Skeletal muscle tissue (tissue), 4 donors: Measurements from ENCODE around the gene TENM4. TPM values are rescaled to one million over a fixed set of nuclear protein-coding genes. Genes with fewer than 3 reads are reported as not detected.

Experiments
- H3K27ac ChIP-seq: one replicate; pipeline ENCODE4 v1.7.0; 2013; ENCODE audit warnings: mild to moderate bottlenecking, low read depth, low read length, inconsistent platforms
- H3K27me3 ChIP-seq, 3 donors: one replicate each; pipeline ENCODE4 v1.7.0; 2013; ENCODE audit warnings: low read length in 3 of 3; ENCODE audit not compliant: control insufficient read depth in 3 of 3, insufficient read depth in 3 of 3
- H3K36me3 ChIP-seq, 3 donors: one replicate each; pipeline ENCODE4 v1.7.0; 2013; ENCODE audit warnings: low read length in 3 of 3; ENCODE audit not compliant: control insufficient read depth in 3 of 3, insufficient read depth in 3 of 3
- H3K4me1 ChIP-seq, 3 donors: one replicate each; pipeline ENCODE4 v1.7.0; 2013; ENCODE audit warnings: low read length in 3 of 3, mild to moderate bottlenecking in 3 of 3; ENCODE audit not compliant: control insufficient read depth in 3 of 3, insufficient read depth in 3 of 3
- H3K4me3 ChIP-seq, 3 donors: one replicate each; pipeline ENCODE4 v1.7.0; 2013; ENCODE audit warnings: low read length in 3 of 3
- H3K9ac ChIP-seq, 3 donors: one replicate each; pipeline ENCODE4 v1.7.0; 2013; ENCODE audit warnings: low read length in 3 of 3, mild to moderate bottlenecking in 3 of 3, moderate library complexity in 2 of 3, low read depth in 1 of 3
- H3K9me3 ChIP-seq, 3 donors: one replicate each; pipeline ENCODE4 v1.7.0; 2013; ENCODE audit warnings: low read length in 3 of 3; ENCODE audit not compliant: control insufficient read depth in 3 of 3
- total RNA-seq: library from RNA; depleted of rRNA; stranded (reverse); fragments of >200 nt; gene quantifications from one replicate; pipeline ENCODE4 v1.2.3, GENCODE V29; 2014
- donor health status: Osteomylitis.

The TENM4 gene
- total RNA-seq, 1 donor from 2014 or later: 18.3 TPM

DNA sequence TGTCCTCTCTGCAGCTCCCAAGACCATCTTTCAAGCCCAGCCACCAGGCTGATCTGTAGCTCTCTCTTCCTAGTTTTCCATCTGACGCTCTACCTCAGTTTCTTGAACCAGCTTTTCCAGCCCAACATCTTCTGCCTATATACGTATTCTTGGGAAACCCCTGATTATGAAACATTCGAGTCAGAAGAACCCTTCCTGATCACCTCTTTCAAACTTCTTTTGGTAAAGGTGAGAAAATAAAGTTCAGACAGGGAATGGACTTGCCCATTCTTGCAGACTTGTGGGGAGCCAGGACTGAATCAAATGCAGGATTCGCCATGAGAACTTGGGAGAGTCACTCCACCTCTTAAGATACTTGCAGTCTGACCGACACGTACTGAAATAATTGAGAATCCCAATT lies 696.6 kb downstream of the TENM4 start:
- H3K9me3 ChIP-seq: no peaks in the 10 kb centered on the region

DNA sequence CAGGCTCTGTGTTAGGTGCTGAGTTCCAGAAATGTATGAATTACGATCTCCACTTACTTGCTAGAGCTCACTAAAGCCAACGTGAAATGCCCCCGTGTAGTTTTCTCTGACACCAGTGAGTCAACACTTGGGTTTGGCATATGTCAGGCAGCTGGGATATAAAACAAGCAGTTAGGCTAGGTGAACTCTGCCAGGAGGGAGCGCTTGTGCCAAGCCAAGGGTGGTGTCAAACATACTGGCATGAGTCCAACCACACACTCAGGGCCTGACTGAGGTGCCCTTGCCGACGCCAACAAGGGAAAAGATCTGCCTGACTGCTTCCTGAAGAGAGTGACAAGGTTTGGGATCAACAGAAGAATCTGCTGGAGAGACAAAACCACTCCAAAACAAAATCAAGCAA lies 698.4 kb downstream of the TENM4 start:
- no peak overlapping the region for H3K9ac ChIP-seq
- no peaks in the 10 kb centered on the region for H3K9me3 ChIP-seq
- no peak overlapping the region for H3K27ac ChIP-seq
- peaks cover 0 to 8% (median 0%) of the 10 kb centered on the region in 3 donors for H3K27me3 ChIP-seq
- H3K36me3 ChIP-seq: no peaks in the 10 kb centered on the region
- peaks cover 3 to 10% (median 3%) of the 10 kb centered on the region in 3 donors for H3K4me1 ChIP-seq
- H3K4me3 ChIP-seq: no peak overlapping the region

More for the DNA sequence above, 696.6 kb downstream of the TENM4 start:
- Histone ChIP-seq H3K9ac (no peak overlapping the region), H3K4me1 (peaks cover 3 to 10% (median 3%) of the 10 kb centered on the region in 3 donors), H3K4me3 (no peak overlapping the region), H3K27me3 (peaks cover 0 to 8% (median 0%) of the 10 kb centered on the region in 3 donors), H3K27ac (no peak overlapping the region), H3K36me3 (no peaks in the 10 kb centered on the region)

DNA sequence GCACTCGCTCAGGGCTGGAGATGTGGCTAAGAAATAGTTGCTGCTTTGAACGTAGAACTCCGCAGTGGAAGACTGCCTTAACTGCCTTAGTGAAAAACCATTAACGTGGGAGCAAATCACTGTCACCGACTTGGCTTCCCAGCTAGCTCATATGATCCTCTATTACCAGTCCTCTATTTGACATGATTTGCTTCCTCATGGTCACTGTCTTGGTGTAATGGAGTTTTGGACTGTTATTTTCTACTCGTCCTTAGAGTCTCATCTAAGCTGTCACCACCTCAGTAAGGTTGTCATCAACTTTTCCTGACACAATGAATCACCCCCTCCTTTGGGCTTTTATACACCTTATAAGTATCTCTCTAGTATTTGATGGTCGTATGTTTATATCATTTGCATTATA lies 699.1 kb downstream of the TENM4 start:
- no peak overlapping the region for H3K27ac ChIP-seq
- no peaks in the 10 kb centered on the region for H3K36me3 ChIP-seq
- no peaks in the 10 kb centered on the region for H3K9me3 ChIP-seq
- H3K4me1 ChIP-seq: peaks cover 3 to 10% (median 3%) of the 10 kb centered on the region in 3 donors
- no peak overlapping the region for H3K4me3 ChIP-seq
- H3K27me3 ChIP-seq: peaks cover 0 to 4% (median 0%) of the 10 kb centered on the region in 3 donors
- H3K9ac ChIP-seq: no peak overlapping the region

DNA sequence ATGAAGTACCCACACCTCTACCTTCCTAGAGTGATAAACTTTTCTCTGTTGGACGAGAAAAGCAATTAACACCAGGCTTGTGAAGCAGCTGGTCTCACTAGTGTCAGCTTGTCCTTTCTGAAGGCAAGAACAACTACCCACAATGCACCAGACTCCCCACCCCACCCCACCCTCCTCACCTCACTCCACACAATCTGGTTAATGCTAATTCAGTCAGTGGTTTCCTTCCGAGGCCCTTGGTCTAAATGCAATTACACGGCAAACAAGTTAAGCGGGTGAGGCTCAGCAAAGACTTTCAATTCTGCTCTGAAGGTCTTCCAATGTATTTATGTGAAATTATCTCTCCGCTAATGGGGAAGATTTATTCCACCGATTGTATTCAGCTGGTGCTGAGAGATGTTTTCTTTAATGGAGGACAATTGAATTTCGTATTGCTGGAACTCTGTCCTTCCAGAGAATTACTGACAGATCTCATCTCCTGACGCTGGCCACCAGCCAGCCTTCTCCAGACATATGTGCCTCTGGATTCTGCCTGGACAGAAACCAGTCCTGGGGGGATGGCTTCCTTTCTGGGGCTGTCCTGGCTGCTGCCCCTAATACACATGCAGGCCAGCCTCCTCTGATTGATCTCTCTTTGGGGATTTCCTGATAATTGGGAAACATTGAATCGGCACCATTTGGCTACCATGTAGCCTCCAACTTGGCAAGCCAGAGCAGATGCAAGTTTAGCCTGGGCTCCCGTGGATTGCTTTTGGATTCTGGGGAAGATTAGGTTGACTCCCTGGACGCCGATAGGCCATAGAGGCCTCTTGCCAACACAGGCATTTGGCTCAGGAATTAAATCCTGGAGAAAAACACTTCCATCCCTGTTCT lies 700.4 kb downstream of the TENM4 start:
- no peaks in the 10 kb centered on the region for H3K36me3 ChIP-seq
- H3K4me1 ChIP-seq: peaks cover 3 to 10% (median 3%) of the 10 kb centered on the region in 3 donors
- H3K4me3 ChIP-seq: no peak overlapping the region
- no peaks in the 10 kb centered on the region for H3K9me3 ChIP-seq
- no peaks in the 10 kb centered on the region for H3K27me3 ChIP-seq
- no peak overlapping the region for H3K27ac ChIP-seq
- no peak overlapping the region for H3K9ac ChIP-seq

DNA sequence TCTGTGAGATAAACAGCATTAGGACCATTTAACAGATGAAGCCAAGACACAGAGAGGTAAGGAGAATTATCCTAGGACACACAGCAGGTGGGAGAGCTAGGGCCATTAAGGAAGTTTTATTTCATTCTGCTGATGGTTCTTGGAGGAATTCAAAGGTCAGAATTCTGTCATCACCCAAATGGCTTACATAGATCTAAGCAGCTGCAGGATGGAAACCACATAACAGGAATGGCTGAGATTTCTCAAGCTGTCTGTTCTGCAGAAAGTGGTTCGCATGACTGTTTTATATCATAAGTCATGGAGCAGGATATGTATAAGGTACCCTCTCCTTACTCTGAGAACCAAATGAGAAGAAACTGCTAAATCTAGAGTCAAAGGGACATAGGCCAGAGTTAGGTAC lies 702.9 kb downstream of the TENM4 start:
- no peak overlapping the region for H3K4me3 ChIP-seq
- no peak overlapping the region for H3K27ac ChIP-seq
- H3K9ac ChIP-seq: no peak overlapping the region
- peaks cover 3 to 10% (median 3%) of the 10 kb centered on the region in 3 donors for H3K4me1 ChIP-seq
- H3K36me3 ChIP-seq: no peaks in the 10 kb centered on the region
- no peaks in the 10 kb centered on the region for H3K27me3 ChIP-seq
- H3K9me3 ChIP-seq: no peaks in the 10 kb centered on the region

DNA sequence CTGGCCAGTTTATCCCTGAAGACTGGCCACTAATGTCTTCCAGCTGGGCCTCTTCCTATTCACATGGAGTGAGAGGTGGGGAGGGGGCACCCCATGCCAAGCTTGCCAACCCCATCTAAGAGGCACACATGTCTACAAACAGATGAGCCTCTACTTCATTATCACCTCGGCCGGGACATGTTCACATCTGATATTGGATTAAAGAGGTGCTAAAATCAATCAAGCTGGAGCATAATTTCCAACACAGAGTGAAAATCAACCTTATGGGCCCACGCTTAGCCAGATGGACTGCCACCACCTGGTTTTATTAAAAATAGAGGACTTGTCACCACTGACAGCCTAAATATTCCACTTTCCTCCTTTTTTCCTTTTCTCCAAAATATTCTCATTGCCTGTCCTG lies 703.5 kb downstream of the TENM4 start:
- no peak overlapping the region for H3K27ac ChIP-seq
- no peaks in the 10 kb centered on the region for H3K27me3 ChIP-seq
- no peaks in the 10 kb centered on the region for H3K36me3 ChIP-seq
- no peak overlapping the region for H3K4me3 ChIP-seq
- H3K9me3 ChIP-seq: no peaks in the 10 kb centered on the region
- no peak overlapping the region for H3K9ac ChIP-seq
- H3K4me1 ChIP-seq: peaks cover 0 to 4% (median under 1%) of the 10 kb centered on the region in 3 donors

DNA sequence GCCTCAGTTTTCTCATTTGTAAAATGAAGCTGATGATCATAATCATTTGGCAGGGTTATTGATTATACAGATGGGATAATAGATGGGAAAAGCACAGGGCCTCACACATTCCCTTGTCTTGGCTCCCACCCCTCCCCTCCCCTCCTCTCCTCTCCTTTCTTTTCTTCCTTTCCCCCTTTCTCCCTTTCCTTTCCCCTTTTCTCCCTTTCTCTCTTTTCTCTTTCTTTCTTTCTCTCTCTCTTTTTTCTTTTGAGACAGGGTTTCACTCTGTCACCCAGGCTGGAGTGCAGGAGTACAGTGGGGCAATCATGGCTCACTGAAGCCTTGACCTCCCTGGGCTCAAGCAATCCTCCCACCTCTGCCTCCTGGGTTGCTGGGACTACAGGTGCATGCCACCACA lies 705.1 kb downstream of the TENM4 start:
- Histone ChIP-seq H3K4me3 (no peak overlapping the region), H3K4me1 (peaks cover 0 to 1% (median 0%) of the 10 kb centered on the region in 3 donors), H3K9ac (no peak overlapping the region), H3K27ac (no peak overlapping the region), H3K36me3 (no peaks in the 10 kb centered on the region), H3K9me3 (no peaks in the 10 kb centered on the region), H3K27me3 (no peaks in the 10 kb centered on the region)

DNA sequence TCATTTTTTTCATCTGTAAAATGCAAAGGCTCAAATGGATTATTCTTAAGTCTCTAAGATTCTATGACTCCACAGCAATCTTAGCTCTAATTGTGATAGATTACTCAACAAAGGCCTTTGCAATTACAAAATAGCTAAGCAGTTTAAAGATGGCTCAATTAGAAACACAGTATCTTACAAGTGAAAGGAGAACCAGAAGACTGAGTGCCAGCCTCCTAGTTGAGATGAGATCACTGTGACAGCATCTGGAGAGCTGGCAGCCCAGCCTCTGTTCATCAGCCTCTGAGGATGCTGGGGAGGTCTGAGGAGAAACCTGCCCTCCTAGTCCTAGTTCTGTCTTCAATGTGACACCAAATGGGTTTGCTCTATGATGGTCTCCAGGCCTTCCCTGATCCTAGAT lies 707.8 kb downstream of the TENM4 start:
- no peaks in the 10 kb centered on the region for H3K27me3 ChIP-seq
- no peaks in the 10 kb centered on the region for H3K36me3 ChIP-seq
- H3K4me3 ChIP-seq: no peak overlapping the region
- H3K4me1 ChIP-seq: no peaks in the 10 kb centered on the region
- H3K9me3 ChIP-seq: no peaks in the 10 kb centered on the region
- no peak overlapping the region for H3K9ac ChIP-seq
- H3K27ac ChIP-seq: no peak overlapping the region

DNA sequence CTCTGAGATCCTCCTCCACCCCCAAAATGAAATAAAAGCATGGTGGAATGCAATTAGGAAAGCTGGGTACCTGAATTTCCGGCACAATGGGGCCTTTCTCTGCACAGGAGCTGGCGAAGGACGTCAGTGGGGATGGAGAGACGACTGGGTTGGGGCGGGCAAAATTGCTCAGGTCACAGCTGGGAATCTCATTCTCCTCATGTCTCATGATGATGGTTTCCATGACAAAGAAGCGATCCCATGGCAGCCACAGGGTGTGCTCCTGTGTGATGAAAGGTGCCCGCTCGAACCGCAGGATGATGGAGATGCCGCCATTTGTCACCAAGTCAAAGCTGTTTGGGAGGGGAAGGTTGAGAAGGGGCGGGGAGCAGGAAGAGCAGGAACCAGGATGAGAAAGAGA lies 708.6 kb downstream of the TENM4 start:
- Histone ChIP-seq H3K27me3 (no peaks in the 10 kb centered on the region), H3K27ac (no peak overlapping the region), H3K36me3 (no peaks in the 10 kb centered on the region), H3K4me3 (no peak overlapping the region), H3K9ac (no peak overlapping the region), H3K9me3 (no peaks in the 10 kb centered on the region), H3K4me1 (no peaks in the 10 kb centered on the region)

DNA sequence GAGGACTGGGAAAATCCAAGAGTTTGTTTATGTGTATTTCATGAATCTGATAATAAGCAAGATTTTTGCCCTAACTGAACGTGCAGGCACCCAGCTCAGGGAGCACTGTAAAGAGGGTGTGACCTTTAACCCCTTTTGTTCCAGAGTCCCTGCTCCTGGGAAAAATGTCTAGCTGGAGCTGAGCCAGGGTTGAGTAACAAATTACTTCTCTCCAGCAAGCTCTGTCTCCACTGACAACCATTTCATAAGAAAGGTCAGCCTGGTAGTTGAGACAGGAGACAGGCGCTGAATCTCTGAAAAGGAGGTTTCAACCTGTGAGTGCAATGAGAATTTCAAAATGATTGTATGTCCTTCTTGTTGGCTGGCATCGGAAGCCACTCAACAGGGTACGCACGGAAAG lies 709.8 kb downstream of the TENM4 start:
- Histone ChIP-seq H3K9me3 (no peaks in the 10 kb centered on the region), H3K4me1 (no peaks in the 10 kb centered on the region), H3K27me3 (no peaks in the 10 kb centered on the region)

More for the DNA sequence above, 709.8 kb downstream of the TENM4 start:
- H3K36me3 ChIP-seq: no peaks in the 10 kb centered on the region
- no peak overlapping the region for H3K4me3 ChIP-seq
- H3K27ac ChIP-seq: no peak overlapping the region
- H3K9ac ChIP-seq: no peak overlapping the region
